ENCODE results near the gene OR7G1. TPM values are rescaled to one million over a fixed set of nuclear protein-coding genes. Genes with fewer than 3 reads are reported as not detected.

Gene OR7G1
- total RNA-seq, 1 experiment from 2014 or later = not detected

- Histone ChIP-seq H2AFZ (ENCODE audit: low read length) (no peak overlapping the region), H3K9me3 (ENCODE audit: control insufficient read depth, low read depth, low read length) (no peaks in the 10 kb centered on the region), H3K14ac (ENCODE audit: insufficient read depth, low read length) (no peak overlapping the region), H3K4ac (ENCODE audit: low read depth, low read length) (no peak overlapping the region), H3K23me2 (ENCODE audit: insufficient read length, low read depth, low read length, poor library complexity, severe bottlenecking) (no peaks in the 10 kb centered on the region), H4K8ac (replicated peaks; ENCODE audit: insufficient read length, low read depth, low read length) (no peak overlapping the region), H3K9ac (ENCODE audit: extremely low read depth, insufficient read length, low read length) (no peak overlapping the region), H4K5ac (ENCODE audit: insufficient read length, low read depth, low read length) (no peak overlapping the region), H2BK20ac (ENCODE audit: low read depth, low read length, poor library complexity, severe bottlenecking) (no peak overlapping the region), H3T11ph (ENCODE audit: low read length) (no peak overlapping the region), H3K79me2 (ENCODE audit: insufficient read depth, low read length) (no peaks in the 10 kb centered on the region), H3K18ac (ENCODE audit: insufficient read length, low read depth, low read length) (no peak overlapping the region), H2BK15ac (ENCODE audit: low read depth, low read length) (no peak overlapping the region), H3K4me2 (ENCODE audit: insufficient read depth, insufficient read length, low read length) (no peak overlapping the region), H2BK12ac (ENCODE audit: insufficient read length, low read depth, low read length) (no peak overlapping the region), H4K91ac (ENCODE audit: insufficient read length, low read depth, low read length) (no peak overlapping the region), H3K27ac (ENCODE audit: insufficient read length, low read depth, low read length) (no peak overlapping the region), H3K79me1 (ENCODE audit: insufficient read depth, low read depth, low read length, poor library complexity, severe bottlenecking) (no peaks in the 10 kb centered on the region), H3K56ac (ENCODE audit: insufficient read length, low read depth, low read length) (no peak overlapping the region), H3K4me1 (ENCODE audit: insufficient read depth, low read length) (no peaks in the 10 kb centered on the region), H3K23ac (ENCODE audit: insufficient read length, low read depth, low read length) (no peak overlapping the region), H3K27me3 (ENCODE audit: insufficient read depth, low read length) (no peaks in the 10 kb centered on the region), H4K20me1 (ENCODE audit: control insufficient read depth, insufficient read depth, insufficient read length) (no peaks in the 10 kb centered on the region), H2AK5ac (ENCODE audit: insufficient read length, low read length) (no peak overlapping the region), H2BK120ac (ENCODE audit: low read depth, low read length, poor library complexity, severe bottlenecking) (no peak overlapping the region), H2BK5ac (ENCODE audit: insufficient read length, low read length) (no peak overlapping the region)
- H3K27ac Mint-ChIP-seq = no peak overlapping the region
- DNase-seq = no peak
- peaks cover 1 to 21% (median 13%) of the 10 kb centered on the region in 3 experiments; a peak in 5 of 7 replicates for H3K36me3 Mint-ChIP-seq (ENCODE audit: insufficient read depth in 1 of 3, low read depth in 3 of 3)
- peaks cover 5% of the 10 kb centered on the region for H3K27me3 Mint-ChIP-seq (ENCODE audit: low read depth)
- no peaks in the 10 kb centered on the region for H3K4me1 Mint-ChIP-seq
- no CpG with 5 or more reads among the region's 5 CpGs for whole genome bisulfite sequencing (ENCODE audit: extremely low coverage, insufficient read length, low lambda C conversion rate)
- peaks cover 70 to 91% of the 10 kb centered on the region in 2 experiments for H3K9me3 Mint-ChIP-seq
- TF ChIP-seq CTCF (conservative IDR thresholded peaks at IDR 0.05) = no peak
- no peak overlapping the region for H3K4me3 Mint-ChIP-seq
Measured at GRCh38 chr19:9116547-9116946, 984 bp upstream of the OR7G1 start.
